GM10266 (cell line): ENCODE measurements around the gene LRIG3.

Source experiments
- DNase-seq: peaks from one replicate; pipeline ENCODE4 v3.0.0; 2012; ENCODE audit errors: extremely low spot score
- TF ChIP-seq, protein P1 (sequence below): IDR thresholded peaks from 2 replicates; pipeline ENCODE4 v1.5.1; 2012; ENCODE audit warnings: mild to moderate bottlenecking, low read depth; ENCODE audit not compliant: control insufficient read depth, insufficient read depth; ENCODE audit errors: missing control alignments

The LRIG3 gene

GRCh38 chr12:58877243-58877743, 43.0 kb downstream of the LRIG3 start:
- no peak for DNase-seq
- TF ChIP-seq, protein P1, sequence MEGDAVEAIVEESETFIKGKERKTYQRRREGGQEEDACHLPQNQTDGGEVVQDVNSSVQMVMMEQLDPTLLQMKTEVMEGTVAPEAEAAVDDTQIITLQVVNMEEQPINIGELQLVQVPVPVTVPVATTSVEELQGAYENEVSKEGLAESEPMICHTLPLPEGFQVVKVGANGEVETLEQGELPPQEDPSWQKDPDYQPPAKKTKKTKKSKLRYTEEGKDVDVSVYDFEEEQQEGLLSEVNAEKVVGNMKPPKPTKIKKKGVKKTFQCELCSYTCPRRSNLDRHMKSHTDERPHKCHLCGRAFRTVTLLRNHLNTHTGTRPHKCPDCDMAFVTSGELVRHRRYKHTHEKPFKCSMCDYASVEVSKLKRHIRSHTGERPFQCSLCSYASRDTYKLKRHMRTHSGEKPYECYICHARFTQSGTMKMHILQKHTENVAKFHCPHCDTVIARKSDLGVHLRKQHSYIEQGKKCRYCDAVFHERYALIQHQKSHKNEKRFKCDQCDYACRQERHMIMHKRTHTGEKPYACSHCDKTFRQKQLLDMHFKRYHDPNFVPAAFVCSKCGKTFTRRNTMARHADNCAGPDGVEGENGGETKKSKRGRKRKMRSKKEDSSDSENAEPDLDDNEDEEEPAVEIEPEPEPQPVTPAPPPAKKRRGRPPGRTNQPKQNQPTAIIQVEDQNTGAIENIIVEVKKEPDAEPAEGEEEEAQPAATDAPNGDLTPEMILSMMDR = no peak

- DNase-seq = no peak
Measured at GRCh38 chr12:58873496-58873895, 46.8 kb downstream of the LRIG3 start.

DNA sequence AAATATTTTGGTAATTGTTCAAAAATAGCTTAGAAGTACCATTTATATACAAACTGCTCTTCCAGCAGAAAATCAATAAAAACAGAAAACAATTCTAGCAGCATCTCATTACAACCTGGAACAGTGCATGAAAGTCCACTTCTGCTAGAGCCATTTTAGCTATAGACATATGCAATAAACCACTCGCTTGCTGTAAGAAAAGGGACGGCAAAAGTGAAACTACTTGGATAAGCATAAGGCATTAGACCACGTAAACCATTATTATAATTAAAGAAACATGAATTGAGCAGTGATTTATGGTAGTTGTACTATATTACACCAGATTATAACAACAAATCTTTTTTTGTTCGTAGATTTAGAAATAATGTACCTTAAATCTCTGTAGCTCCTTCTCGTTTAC, 48.7 kb downstream of the LRIG3 start:
- no peak for DNase-seq
- TF ChIP-seq, protein P1 = no peak

More at GRCh38 chr12:58873496-58873895, 46.8 kb downstream of the LRIG3 start:
- TF ChIP-seq, protein P1 = no peak

DNA sequence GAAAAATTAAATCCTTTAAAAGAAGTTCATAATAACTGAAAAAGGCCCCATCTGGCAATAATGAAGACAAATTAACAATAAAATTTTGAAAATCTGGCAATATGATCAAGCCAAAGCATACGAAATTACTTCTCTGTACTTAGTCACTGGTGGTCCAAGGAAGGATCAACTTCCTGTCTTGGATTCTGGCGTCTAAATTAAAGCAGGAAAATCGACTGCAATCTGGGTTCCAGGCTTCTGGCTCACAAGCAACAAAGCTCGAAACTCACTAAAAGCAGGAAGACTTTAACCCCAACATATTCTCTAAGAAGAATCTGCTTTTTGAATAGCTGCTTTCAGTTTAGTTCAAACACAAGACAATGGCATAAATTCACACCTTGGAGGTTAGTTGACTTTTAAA, 49.7 kb downstream of the LRIG3 start:
- DNase-seq = no peak
- TF ChIP-seq, protein P1 = no peak

- DNase-seq = no peak
Measured at GRCh38 chr12:58860788-58861240, 59.5 kb downstream of the LRIG3 start.

GRCh38 chr12:58860056-58860787, 60.1 kb downstream of the LRIG3 start:
- DNase-seq = no peak

More at GRCh38 chr12:58860788-58861240, 59.5 kb downstream of the LRIG3 start:
- TF ChIP-seq, protein P1 = no peak

More at GRCh38 chr12:58860056-58860787, 60.1 kb downstream of the LRIG3 start:
- TF ChIP-seq, protein P1 = no peak
